ENCODE results near the gene TTC9B.

DNA sequence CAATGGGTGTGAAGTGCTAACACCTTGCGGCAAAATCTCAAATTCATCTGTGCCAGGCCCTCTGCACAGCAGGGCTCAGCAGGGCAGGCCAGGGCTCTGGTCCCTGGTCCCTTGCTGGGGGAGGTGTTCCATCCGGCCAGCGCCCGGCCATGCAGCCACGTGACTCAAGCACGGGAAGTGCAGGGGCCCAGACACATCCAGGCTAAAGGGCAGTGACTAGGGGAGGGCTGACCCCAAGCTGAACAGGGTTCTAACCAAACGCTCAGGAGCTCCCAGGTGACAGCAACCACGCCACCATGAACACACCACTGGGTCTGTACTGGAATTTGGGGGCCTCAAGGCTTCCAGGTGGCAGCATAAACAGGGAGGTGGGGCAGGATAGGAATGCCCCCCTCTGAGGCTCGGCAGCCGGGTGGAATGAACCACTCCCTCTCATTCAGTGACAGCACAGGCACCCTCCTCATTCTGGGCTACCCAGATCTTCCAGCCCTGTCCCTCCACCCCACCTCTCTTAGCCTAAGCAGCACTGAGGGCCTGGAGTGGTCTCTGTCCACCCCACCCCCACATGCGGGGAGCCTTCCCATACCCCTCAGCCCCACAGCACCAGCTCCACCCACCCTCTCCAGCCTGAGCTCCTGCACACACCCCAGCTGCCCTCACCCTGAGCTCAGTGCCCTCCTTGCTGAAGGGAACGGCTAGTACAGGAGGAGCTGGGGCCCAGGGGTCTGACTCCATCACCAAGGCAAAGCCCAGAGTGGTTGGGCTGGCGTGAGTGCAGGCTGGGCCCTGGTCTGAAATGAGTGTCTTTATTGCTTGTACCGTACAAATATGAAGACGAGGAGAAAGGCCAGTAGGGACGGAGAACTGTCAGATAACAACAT is 13.6 kb upstream of the TTC9B start:
- TF ChIP-seq GATA3 (IDR thresholded peaks at IDR 0.05; ENCODE audit: low read depth, low read length), result no peak
- TF ChIP-seq GATA2 (IDR thresholded peaks at IDR 0.05; ENCODE audit: low read depth, low read length), result no peak
